ENCODE results near the gene KLHL17.

Gene KLHL17

DNA sequence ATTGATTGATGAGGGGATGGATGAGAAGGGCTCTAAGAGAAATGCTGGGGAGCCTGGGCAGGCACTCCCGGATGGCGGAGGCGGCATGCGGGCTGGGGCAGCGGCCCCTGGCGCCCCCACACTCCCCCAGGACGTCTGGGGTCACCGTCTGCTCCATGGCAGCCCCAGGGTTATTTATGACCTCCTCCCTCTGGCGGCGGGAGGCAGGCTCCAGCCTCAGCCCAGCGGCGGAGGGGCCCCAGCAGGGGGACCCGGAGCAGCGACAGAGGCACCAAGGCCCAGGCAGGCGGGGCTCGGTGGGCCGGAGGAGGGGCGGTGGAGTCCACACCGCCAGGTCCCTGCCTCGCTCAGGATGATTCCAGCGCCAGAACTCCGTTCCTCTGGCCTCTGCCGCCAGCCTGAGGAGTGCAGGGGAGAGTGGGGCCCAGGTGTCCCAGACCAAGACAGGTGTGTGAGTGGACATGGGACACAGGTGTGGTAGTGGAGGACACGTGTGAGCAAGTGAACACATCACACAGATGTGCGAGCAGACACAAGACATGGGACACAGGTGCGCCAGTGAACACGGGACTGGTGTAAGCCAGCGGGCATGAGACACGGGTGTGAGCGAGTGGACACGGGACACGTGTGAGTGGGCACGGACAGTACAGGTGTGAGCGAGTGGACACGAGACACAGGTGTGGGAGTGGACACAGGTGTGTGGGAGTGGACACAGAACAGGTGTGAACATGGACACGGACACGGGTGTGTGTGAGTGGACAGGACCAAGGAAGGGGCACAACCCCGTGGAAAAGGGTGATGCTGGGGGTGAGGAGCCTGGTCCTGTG lies 39.2 kb upstream of the KLHL17 start:
- DNase-seq (ENCODE audit: low read depth in 3 of 3, low spot score in 1 of 3): no peak

DNA sequence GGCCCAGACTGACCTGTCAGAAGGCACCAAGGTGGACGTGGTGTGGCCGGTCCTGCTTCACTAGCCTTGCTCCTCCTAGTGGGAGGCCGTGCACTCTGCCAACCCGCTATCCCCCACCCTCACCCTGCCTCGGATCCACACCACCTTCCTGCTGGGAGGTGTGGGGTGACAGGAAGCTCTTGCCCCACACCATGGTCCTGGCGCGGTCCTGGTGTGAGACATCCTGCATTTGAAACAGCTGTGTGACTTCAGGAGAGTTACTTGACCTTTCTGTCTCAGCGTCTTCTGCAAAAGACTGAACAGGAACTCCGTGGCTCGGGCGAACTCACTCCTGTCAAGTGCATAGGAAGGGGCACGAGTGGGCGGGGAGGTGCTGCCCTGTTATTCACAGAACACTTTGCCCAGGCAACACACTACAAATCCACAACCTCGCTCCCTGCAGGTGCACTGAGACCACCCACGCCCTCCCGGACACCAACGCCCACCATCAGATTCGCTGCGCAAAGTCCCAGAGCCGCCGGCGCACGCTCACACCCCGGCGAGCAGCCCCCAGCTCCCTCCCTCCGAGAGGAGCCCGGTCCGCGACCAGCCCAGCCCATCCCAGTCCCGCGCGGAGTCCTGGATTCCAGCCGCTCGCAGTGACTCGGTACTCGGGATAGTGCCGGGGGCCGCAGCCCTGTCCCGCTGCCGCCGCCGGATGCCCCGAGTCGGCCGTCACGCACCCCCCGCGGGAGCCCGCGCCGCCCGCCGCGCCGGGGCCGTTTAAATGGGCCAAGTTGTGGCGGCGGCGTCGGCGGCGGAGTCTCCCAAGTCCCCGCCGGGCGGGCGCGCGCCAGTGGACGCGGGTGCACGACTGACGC lies 37.0 kb upstream of the KLHL17 start, which contains the start of gene SAMD11:
Gene SAMD11, plus strand, starts transcription at position 793 of the 860 bp plus-strand sequence. CDS start 509 bp downstream, outside the sequence.
- peak; percentile 11 to 52 (median 37) for DNase-seq (ENCODE audit: low read depth in 3 of 3, low spot score in 1 of 3)

DNA sequence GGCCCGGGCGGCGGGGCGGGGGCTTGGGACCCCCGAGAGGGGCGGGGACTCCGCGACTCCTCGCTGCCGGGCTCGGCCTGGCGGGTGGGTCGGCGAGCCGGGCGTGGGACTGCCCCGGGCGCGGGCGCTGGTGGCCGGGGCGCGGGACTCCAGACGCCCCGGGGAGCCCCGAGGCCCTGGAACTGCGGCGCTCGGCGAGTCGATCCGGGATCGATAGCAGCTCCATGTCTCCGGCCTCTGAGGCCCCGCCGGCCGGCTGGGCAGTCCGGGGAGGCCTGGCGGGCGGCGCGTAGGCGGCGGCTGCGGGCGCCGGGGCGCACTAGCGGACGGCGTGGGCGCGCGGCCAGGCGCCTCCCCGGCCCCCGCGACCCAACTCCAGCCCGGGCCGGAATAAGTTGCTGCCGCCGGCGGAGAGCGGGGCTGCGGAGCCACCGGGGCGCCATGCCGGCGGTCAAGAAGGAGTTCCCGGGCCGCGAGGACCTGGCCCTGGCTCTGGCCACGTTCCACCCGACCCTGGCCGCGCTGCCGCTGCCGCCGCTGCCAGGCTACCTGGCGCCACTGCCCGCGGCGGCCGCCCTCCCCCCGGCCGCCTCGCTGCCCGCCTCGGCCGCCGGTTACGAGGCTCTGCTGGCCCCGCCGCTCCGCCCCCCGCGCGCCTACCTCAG lies 36.3 kb upstream of the KLHL17 start:
- no peak for DNase-seq (ENCODE audit: low read depth in 3 of 3, low spot score in 1 of 3)

GRCh38 chr1:924656-925560 lies 35.5 kb upstream of the KLHL17 start:
- DNase-seq (ENCODE audit: low read depth in 3 of 3, low spot score in 1 of 3): no peak

DNA sequence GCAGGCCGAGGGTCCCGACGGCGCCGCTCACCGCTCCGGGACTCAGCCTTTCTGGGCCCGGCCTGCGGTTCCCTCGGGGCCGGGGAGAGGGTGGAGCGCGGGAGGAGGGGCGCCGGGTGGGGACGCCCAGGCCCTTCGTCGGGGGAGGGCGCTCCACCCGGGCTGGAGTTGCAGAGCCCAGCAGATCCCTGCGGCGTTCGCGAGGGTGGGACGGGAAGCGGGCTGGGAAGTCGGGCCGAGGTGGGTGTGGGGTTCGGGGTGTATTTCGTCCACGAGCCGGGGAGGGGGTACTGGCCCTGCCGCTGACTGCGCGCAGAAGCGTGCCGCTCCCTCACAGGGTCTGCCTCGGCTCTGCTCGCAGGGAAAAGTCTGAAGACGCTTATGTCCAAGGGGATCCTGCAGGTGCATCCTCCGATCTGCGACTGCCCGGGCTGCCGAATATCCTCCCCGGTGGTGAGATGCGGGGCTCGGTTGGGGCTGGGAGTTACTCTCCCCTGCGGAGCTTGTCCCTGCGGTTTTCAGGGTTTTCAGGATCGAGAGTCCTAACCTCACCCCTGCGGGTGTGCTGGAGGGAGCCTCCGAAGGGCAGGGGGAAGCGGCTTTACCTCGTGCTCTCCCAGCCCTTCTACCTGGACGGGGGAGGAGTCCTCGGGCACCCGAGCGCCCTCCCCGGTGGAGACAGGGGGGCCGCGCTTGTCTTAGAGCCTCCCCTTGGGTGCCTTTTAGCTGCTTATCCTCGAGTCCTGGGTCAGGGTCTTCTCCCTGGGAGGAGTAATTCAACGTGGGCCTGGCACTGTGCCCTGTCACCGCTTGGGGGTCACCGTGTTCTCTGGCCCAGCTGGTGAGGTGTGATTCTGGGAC lies 34.6 kb upstream of the KLHL17 start:
- DNase-seq (ENCODE audit: low read depth in 3 of 3, low spot score in 1 of 3): no peak

GRCh38 chr1:927234-927633 lies 33.1 kb upstream of the KLHL17 start:
- no peak for DNase-seq (ENCODE audit: low read depth in 3 of 3, low spot score in 1 of 3)

GRCh38 chr1:927748-928147 lies 32.6 kb upstream of the KLHL17 start:
- DNase-seq (ENCODE audit: low read depth in 3 of 3, low spot score in 1 of 3): no peak

DNA sequence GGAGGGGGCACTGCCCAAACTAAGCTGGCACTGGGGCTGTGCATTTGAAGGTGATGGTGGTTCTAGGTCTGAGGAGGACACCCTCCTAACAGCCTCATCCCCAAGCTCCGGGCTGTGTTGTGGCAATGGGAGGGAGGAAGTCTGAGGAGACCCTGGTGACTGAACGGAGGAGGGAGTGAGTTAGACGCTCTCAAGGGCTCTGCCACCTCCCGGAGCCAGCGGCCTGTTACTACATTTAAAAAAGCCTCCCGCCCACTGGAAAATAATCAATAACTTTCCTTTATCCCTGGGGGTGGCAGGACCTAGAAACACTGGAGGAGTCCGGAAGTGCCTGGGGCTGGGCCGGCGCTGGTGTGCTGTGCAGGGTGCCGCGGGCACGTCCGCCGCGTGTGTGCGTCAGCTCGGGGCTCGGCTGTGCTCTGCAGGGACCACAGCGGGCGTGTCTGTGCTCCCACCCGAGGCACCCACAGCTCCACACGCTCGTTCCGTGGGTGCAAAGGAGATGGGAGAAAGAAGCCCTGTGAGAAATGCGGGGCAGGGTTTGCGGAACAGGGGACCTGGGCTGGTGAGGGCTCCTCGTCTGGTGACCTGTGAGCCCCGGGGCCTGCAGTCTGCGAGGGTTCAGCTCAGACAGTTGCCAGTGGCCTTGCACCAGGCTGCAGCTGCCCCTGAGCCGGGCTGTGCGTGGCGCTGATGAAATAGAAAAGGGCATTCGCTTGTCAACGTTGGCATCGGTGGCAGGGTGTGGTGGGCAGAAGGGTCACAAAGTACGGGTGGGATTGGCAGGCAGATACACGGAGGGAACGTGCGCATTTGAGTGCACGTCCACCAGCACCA lies 31.3 kb upstream of the KLHL17 start:
- DNase-seq (ENCODE audit: low read depth in 3 of 3, low spot score in 1 of 3): no peak

DNA sequence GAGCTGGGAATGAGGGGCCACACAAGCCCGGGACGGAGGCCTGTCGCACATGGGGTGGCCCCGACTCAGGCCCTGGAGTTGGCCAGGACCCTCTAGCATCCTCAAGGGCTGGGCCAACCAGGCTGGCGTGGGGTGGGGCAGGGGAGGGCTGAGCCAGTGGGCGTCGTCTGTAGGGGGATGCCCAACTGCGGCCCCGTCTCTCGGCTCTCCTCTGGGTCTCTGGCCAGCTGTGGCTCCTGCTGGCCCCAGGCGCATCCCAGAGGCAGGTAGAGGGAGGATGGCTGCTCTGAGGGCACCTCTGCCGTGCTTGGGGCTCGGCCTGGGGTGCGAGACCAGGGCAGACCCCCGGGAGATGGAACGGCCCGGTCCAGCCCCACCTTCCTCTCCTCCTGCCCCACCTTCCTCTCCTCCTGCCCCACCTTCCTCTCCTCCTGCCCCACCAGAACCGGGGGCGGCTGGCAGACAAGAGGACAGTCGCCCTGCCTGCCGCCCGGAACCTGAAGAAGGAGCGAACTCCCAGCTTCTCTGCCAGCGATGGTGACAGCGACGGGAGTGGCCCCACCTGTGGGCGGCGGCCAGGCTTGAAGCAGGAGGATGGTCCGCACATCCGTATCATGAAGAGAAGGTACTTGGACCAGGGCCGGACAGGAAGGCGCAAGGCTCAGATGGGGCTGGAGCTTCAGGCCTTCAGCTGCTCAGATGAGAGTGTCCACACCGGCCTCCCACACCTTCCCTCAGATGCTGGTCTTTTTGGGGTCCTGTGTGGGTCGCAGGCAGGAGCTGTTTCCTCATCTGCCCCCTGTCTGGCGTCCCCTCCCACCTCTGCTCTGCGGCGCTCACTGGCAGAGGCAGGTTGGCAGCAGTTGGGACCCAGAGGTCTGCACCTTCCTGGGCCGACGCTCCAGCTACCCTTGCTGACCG lies 30.4 kb upstream of the KLHL17 start:
- no peak for DNase-seq (ENCODE audit: low read depth in 3 of 3, low spot score in 1 of 3)

- no peak for DNase-seq (ENCODE audit: low read depth in 3 of 3, low spot score in 1 of 3)
Observed at GRCh38 chr1:930633-931138, 29.7 kb upstream of the KLHL17 start.

DNA sequence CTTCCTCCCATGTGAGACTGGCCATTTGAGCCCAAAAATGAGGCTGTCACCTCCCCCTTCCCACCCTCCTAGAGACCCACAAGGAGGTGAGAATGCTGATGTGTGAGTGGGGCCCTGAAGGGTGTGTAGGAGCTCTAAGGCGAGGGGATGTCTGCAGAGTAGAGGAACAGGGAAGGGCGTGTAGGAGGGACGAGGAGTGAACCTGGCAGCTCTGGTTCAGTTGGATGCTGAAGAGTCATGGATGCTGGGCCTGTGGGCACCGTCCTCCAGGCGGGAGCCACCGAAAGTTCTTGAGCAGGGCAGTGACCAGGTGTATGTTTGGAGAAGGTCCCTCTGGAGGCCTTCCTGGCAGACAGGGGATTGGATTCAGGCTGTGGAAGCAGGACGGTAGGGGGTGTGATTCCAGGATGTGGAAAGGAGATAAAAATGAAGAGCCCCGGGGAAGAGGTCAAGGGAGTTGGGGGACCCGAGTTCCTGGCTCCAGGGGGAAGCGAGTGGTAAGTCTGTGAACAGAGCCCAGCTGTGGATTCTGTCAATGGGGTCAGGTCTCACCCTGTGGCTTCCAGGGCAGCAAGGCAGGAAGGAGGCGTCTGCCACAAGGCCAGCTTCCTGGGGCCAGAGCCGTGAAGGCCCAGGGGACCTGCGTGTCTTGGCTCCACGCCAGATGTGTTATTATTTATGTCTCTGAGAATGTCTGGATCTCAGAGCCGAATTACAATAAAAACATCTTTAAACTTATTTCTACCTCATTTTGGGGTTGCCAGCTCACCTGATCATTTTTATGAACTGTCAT lies 28.8 kb upstream of the KLHL17 start:
- DNase-seq (ENCODE audit: low read depth in 3 of 3, low spot score in 1 of 3): no peak

DNA sequence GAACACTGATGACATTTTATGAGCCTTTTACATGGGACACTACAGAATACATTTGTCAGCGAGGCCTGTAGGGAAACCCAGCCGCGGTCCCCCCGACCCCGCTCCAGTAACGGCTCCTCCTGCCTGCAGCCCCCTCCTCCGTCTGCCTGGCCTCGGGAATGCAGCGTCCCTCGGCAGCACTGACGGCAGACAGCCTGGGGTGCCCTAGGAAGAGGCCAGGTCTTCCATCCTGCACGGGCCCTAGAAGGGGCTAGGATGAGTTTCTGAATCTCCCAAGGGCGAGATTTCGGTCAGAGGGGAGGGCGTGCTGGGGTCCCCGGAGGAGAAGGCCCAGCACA lies 28.2 kb upstream of the KLHL17 start:
- no peak for DNase-seq (ENCODE audit: low read depth in 3 of 3, low spot score in 1 of 3)

DNA sequence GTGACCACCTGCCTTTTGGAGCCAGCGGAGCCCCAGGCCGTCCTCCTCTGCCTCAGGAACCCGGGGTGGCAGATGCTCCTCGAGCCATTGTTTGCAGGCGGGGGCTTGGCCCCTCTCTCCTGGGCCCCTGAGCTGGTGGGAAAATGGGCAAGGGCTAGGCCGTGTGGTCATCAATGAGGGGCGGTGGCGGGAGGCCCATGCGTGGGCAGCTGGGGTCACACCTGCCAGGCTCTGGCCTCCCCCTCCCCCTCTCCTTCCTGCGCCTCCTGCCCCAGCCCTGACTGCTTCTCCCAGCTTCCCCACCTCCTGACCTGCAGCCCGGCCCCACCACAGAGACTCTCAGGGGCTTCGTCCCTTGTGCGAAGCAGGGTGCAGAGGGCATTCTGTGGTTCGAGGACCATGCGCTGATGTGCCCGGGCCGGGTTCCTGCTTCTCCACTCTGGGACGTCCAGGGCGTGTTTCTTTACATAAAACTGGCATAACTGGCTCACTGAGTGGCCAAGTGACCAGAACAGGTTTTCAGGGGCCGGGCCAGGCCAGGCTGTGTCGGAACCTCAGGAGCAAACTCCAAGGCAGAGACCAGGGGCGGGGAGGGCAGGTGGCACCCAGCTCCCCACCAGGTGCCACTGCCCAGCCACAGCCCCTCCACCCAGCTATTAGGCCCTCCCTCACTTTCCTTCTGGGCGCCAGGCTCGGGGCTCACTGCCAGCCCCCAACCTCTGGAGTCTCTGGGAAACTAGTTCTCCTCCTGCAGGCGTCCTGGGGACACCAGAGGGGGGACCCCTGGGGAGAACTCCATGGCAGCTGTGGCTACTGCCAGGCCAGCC lies 27.4 kb upstream of the KLHL17 start:
- DNase-seq (ENCODE audit: low read depth in 3 of 3, low spot score in 1 of 3): no peak

DNA sequence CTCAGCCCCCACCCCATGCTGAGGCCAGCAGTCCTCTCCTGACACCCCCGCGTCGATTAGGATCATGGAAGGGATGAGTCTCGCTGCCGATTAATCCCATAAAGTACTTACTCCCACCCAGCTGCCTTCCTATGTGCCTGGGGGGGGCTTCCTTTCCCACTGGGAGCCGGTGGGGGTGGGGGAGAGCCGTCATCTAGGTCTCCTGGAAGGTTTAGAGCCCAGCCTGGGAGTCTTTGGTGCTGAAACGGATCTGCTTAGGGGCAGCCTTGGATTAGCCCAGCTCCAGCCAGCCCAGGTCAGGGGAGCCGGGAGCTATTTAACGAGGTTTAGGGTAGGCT lies 26.8 kb upstream of the KLHL17 start:
- DNase-seq (ENCODE audit: low read depth in 3 of 3, low spot score in 1 of 3): no peak

DNA sequence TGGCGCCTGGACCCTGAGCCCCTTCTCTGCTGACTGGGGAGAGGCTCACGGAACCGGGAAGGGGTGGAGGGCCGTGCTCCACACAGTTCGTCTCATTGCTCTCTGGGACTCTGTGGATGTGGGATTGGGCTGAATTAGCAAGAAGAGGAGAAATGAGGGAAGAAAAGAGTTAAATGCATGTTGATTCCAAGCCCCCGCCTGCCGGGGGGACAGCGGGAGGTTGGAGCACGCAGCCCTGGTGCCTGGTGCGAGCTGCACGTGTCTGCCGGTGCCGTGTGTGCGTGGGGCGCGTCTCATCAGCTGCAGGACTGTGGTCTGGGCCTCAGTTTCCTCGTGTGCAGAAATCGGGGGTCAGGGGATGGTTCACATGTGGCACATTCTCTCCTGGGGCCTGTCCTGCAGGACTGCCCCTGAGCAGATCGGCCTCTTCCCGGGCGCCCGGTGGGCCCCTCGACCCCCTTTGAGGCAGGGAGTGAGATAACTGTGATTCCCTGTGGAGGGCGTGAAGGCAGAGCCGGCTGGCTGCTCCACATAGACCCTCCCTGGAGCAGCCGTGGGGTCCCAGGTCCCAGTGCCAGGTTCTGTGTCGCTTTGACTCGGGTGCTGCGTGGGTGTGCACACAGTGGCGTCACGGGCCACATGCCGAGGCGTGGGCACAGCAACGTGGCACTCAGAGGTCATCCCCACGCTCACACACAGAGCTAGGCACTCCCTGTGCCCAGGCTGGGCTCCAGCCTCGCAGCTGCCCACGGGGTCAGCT lies 25.2 kb upstream of the KLHL17 start:
- no peak for DNase-seq (ENCODE audit: low read depth in 3 of 3, low spot score in 1 of 3)

Data from stimulated activated CD4-positive, alpha-beta T cell treated with anti-CD3 and anti-CD28 coated beads, TNF-alpha, amount 100 ng/mL, for 1 hour (primary cell).